ENCODE measurements around the gene CFAP61. TPM values are rescaled to one million over a fixed set of nuclear protein-coding genes. Genes with fewer than 3 reads are reported as not detected.

CFAP61 gene
- total and polyA plus RNA-seq, 2 experiments from 2014 or later: 1.0 TPM; not detected in 1

- peak; percentile 17 for DNase-seq (ENCODE audit: low spot score)
Observed at GRCh38 chr20:20362774-20363433, 310.6 kb downstream of the CFAP61 start.

DNA sequence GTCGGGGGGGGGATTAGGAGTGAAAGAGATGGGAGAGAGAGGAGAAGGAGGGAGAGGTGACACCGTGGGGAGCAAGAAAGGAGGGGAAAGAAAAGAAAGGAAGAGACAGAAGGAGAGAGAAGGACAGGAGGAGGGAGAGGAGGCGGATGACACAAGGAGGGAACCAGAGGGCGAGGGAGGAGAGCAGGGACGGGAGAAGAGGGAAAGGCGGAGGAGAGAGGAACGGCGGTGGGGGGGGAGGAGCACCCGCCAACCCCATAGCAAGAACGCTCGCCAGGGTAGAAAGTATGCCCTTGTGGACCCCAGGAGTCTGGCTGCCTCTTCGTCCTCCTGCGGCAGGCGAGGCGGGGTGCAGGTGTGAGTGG, 311.1 kb downstream of the CFAP61 start:
- Histone ChIP-seq H3K4me1 (ENCODE audit: insufficient read depth) (peaks cover 16% of the 10 kb centered on the region), H3K79me2 (no peaks in the 10 kb centered on the region), H3K27me3 (peaks cover 84% of the 10 kb centered on the region), H2AFZ (peak overlapping the region; percentile 52), H3K4me2 (peak overlapping the region; percentile 60), H3K36me3 (replicated peaks; ENCODE audit: insufficient read depth, low read depth) (no peaks in the 10 kb centered on the region), H3K9me2 (replicated peaks; ENCODE audit: insufficient read depth) (no peaks in the 10 kb centered on the region), H3K27ac (no peak overlapping the region), H4K20me1 (ENCODE audit: insufficient read depth, poor library complexity, severe bottlenecking) (no peaks in the 10 kb centered on the region), H3K9me3 (ENCODE audit: low read depth) (no peaks in the 10 kb centered on the region), H3K4me3 (no peak overlapping the region)
- TF ChIP-seq EZH2 (IDR thresholded peaks at IDR 0.05; ENCODE audit: borderline replicate concordance): no peak
- TF ChIP-seq, protein P1, sequence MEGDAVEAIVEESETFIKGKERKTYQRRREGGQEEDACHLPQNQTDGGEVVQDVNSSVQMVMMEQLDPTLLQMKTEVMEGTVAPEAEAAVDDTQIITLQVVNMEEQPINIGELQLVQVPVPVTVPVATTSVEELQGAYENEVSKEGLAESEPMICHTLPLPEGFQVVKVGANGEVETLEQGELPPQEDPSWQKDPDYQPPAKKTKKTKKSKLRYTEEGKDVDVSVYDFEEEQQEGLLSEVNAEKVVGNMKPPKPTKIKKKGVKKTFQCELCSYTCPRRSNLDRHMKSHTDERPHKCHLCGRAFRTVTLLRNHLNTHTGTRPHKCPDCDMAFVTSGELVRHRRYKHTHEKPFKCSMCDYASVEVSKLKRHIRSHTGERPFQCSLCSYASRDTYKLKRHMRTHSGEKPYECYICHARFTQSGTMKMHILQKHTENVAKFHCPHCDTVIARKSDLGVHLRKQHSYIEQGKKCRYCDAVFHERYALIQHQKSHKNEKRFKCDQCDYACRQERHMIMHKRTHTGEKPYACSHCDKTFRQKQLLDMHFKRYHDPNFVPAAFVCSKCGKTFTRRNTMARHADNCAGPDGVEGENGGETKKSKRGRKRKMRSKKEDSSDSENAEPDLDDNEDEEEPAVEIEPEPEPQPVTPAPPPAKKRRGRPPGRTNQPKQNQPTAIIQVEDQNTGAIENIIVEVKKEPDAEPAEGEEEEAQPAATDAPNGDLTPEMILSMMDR (IDR thresholded peaks at IDR 0.05; ENCODE audit: poor library complexity): no peak
- no peak for TF ChIP-seq EZH2phosphoT487 (IDR thresholded peaks at IDR 0.05; ENCODE audit: low read depth, severe bottlenecking, unreplicated experiment)
- WGBS (ENCODE audit: low lambda C conversion rate, missing lambda C conversion rate): 3% methylated on average over 7 of the region's 15 CpGs
- no peak for DNase-seq (ENCODE audit: low spot score)

More at GRCh38 chr20:20362774-20363433, 310.6 kb downstream of the CFAP61 start:
- TF ChIP-seq EZH2 (IDR thresholded peaks at IDR 0.05; ENCODE audit: borderline replicate concordance) (no peak), EZH2phosphoT487 (IDR thresholded peaks at IDR 0.05; ENCODE audit: low read depth, severe bottlenecking, unreplicated experiment) (no peak)
- TF ChIP-seq, protein P1 (IDR thresholded peaks at IDR 0.05; ENCODE audit: poor library complexity): no peak
- Histone ChIP-seq H3K4me2 (peak overlapping the region; percentile 60), H2AFZ (no peak overlapping the region), H4K20me1 (ENCODE audit: insufficient read depth, poor library complexity, severe bottlenecking) (no peaks in the 10 kb centered on the region), H3K4me1 (ENCODE audit: insufficient read depth) (peaks cover 16% of the 10 kb centered on the region), H3K9me3 (ENCODE audit: low read depth) (no peaks in the 10 kb centered on the region), H3K27ac (no peak overlapping the region), H3K4me3 (no peak overlapping the region), H3K9me2 (replicated peaks; ENCODE audit: insufficient read depth) (no peaks in the 10 kb centered on the region), H3K36me3 (replicated peaks; ENCODE audit: insufficient read depth, low read depth) (no peaks in the 10 kb centered on the region), H3K79me2 (no peaks in the 10 kb centered on the region), H3K27me3 (peaks cover 87% of the 10 kb centered on the region)
- 0% methylated on average over 12 of the region's 17 CpGs for WGBS (ENCODE audit: low lambda C conversion rate, missing lambda C conversion rate)

- TF ChIP-seq EZH2 (IDR thresholded peaks at IDR 0.05; ENCODE audit: borderline replicate concordance): peak; percentile 8
- no peak for TF ChIP-seq EZH2phosphoT487 (IDR thresholded peaks at IDR 0.05; ENCODE audit: low read depth, severe bottlenecking, unreplicated experiment)
- TF ChIP-seq, protein P1 (IDR thresholded peaks at IDR 0.05; ENCODE audit: poor library complexity): no peak
- Histone ChIP-seq H3K79me2 (no peaks in the 10 kb centered on the region), H3K27me3 (peaks cover 81% of the 10 kb centered on the region), H2AFZ (peak overlapping the region; percentile 52), H3K27ac (no peak overlapping the region), H3K4me1 (ENCODE audit: insufficient read depth) (peaks cover 19% of the 10 kb centered on the region), H3K9me3 (ENCODE audit: low read depth) (no peaks in the 10 kb centered on the region), H3K4me3 (no peak overlapping the region), H3K36me3 (replicated peaks; ENCODE audit: insufficient read depth, low read depth) (no peaks in the 10 kb centered on the region), H3K9me2 (replicated peaks; ENCODE audit: insufficient read depth) (no peaks in the 10 kb centered on the region), H4K20me1 (ENCODE audit: insufficient read depth, poor library complexity, severe bottlenecking) (no peaks in the 10 kb centered on the region), H3K4me2 (peak overlapping the region; percentile 60)
- DNase-seq (ENCODE audit: low spot score): no peak
- WGBS (ENCODE audit: low lambda C conversion rate, missing lambda C conversion rate): under 1% methylated on average over 39 of the region's 70 CpGs
Observed at GRCh38 chr20:20363799-20364592, 311.7 kb downstream of the CFAP61 start.
